ENCODE results near the gene ADD2. TPM values are rescaled to one million over a fixed set of nuclear protein-coding genes. Genes with fewer than 3 reads are reported as not detected.

The ADD2 gene

GRCh38 chr2:70608373-70608772, 159.6 kb downstream of the ADD2 start:
- no peak overlapping the region for H2BK12ac ChIP-seq (ENCODE audit: low read length in 2 of 2)
- H3K27me3 ChIP-seq (ENCODE audit: control insufficient read depth in 1 of 2, insufficient read depth in 1 of 2, low read length in 2 of 2), result peaks cover 16 to 67% of the 10 kb centered on the region in 2 experiments
- H3K79me1 ChIP-seq (replicated peaks; ENCODE audit: low read length, poor library complexity, severe bottlenecking), result no peaks in the 10 kb centered on the region
- H2BK120ac ChIP-seq (ENCODE audit: low read depth, low read length), result no peak overlapping the region
- H3K27ac ChIP-seq (ENCODE audit: low read length, poor library complexity, severe bottlenecking), result no peak overlapping the region
- no peaks in the 10 kb centered on the region for H3K9me3 ChIP-seq (ENCODE audit: control insufficient read depth, low read length)
- H2BK5ac ChIP-seq (ENCODE audit: low read depth, low read length, poor library complexity, severe bottlenecking), result no peak overlapping the region
- no peak overlapping the region for H3K4me3 ChIP-seq (ENCODE audit: insufficient read depth in 1 of 2, low read depth in 1 of 2, low read length in 2 of 2)
- 78% methylated on average over 5 of the region's 6 CpGs for WGBS
- H3K36me3 ChIP-seq (ENCODE audit: control insufficient read depth in 1 of 2, insufficient read depth in 2 of 2, low read depth in 1 of 2, low read length in 2 of 2), result no peaks in the 10 kb centered on the region
- no peak overlapping the region for H3K4ac ChIP-seq (ENCODE audit: low read depth in 1 of 2, low read length in 2 of 2)
- no peak overlapping the region for H3K4me2 ChIP-seq (ENCODE audit: low read length, poor library complexity, severe bottlenecking)
- H3K9ac ChIP-seq (ENCODE audit: low read length), result no peak overlapping the region
- DNase-seq, result no peak
- no peak overlapping the region for H2AK5ac ChIP-seq (ENCODE audit: low read length, severe bottlenecking)
- H3K23ac ChIP-seq (ENCODE audit: low read length in 2 of 2), result no peak overlapping the region
- no peak overlapping the region for H2BK15ac ChIP-seq (ENCODE audit: low read depth, poor library complexity, severe bottlenecking)
- no peak overlapping the region for H3K14ac ChIP-seq (ENCODE audit: low read length in 2 of 2)
- no peak overlapping the region for H2AFZ ChIP-seq (ENCODE audit: low read depth, low read length)
- H4K91ac ChIP-seq (ENCODE audit: low read length), result no peak overlapping the region
- no peak overlapping the region for H4K8ac ChIP-seq (ENCODE audit: low read length)
- no peak overlapping the region for H3K18ac ChIP-seq (ENCODE audit: low read depth in 1 of 2, low read length in 2 of 2)
- H3K4me1 ChIP-seq (ENCODE audit: control insufficient read depth, insufficient read depth, low read depth, low read length), result peaks cover 3% of the 10 kb centered on the region

- DNase-seq, result no peak
- H3K79me1 ChIP-seq (replicated peaks; ENCODE audit: low read length, poor library complexity, severe bottlenecking), result no peaks in the 10 kb centered on the region
- peaks cover 3% of the 10 kb centered on the region for H3K4me1 ChIP-seq (ENCODE audit: control insufficient read depth, insufficient read depth, low read depth, low read length)
- H3K9me3 ChIP-seq (ENCODE audit: control insufficient read depth, low read length), result no peaks in the 10 kb centered on the region
- H3K14ac ChIP-seq (ENCODE audit: low read length in 2 of 2), result no peak overlapping the region
- no peak overlapping the region for H3K4ac ChIP-seq (ENCODE audit: low read depth in 1 of 2, low read length in 2 of 2)
- no peaks in the 10 kb centered on the region for H3K36me3 ChIP-seq (ENCODE audit: control insufficient read depth in 1 of 2, insufficient read depth in 2 of 2, low read depth in 1 of 2, low read length in 2 of 2)
- no peak overlapping the region for H2BK120ac ChIP-seq (ENCODE audit: low read depth, low read length)
- no peak overlapping the region for H4K91ac ChIP-seq (ENCODE audit: low read length)
- no peak overlapping the region for H3K18ac ChIP-seq (ENCODE audit: low read depth in 1 of 2, low read length in 2 of 2)
- no peak overlapping the region for H3K27ac ChIP-seq (ENCODE audit: low read length, poor library complexity, severe bottlenecking)
- no peak overlapping the region for H3K9ac ChIP-seq (ENCODE audit: low read length)
- no peak overlapping the region for H4K8ac ChIP-seq (ENCODE audit: low read length)
- no peak overlapping the region for H2BK15ac ChIP-seq (ENCODE audit: low read depth, poor library complexity, severe bottlenecking)
- H2BK5ac ChIP-seq (ENCODE audit: low read depth, low read length, poor library complexity, severe bottlenecking), result no peak overlapping the region
- no peak overlapping the region for H3K23ac ChIP-seq (ENCODE audit: low read length in 2 of 2)
- H2AFZ ChIP-seq (ENCODE audit: low read depth, low read length), result no peak overlapping the region
- H3K4me2 ChIP-seq (ENCODE audit: low read length, poor library complexity, severe bottlenecking), result no peak overlapping the region
- H2BK12ac ChIP-seq (ENCODE audit: low read length in 2 of 2), result no peak overlapping the region
- peaks cover 10 to 58% of the 10 kb centered on the region in 2 experiments for H3K27me3 ChIP-seq (ENCODE audit: control insufficient read depth in 1 of 2, insufficient read depth in 1 of 2, low read length in 2 of 2)
- no peak overlapping the region for H3K4me3 ChIP-seq (ENCODE audit: insufficient read depth in 1 of 2, low read depth in 1 of 2, low read length in 2 of 2)
- 71% methylated on average over 8 of the region's 8 CpGs for WGBS
- H2AK5ac ChIP-seq (ENCODE audit: low read length, severe bottlenecking), result no peak overlapping the region
These were observed 160.9 kb downstream of the ADD2 start for GRCh38 chr2:70607121-70607561.

Small RNAs within 50 kb of the gene (small RNA-seq; reads per million reads assigned to genes)
- not detected for gene HMGN2P21 (ENCODE audit: low read depth)

Measured in mesenchymal stem cell (in vitro differentiated cells and primary cell).